ENCODE measurements around the gene FARP1.

DNA sequence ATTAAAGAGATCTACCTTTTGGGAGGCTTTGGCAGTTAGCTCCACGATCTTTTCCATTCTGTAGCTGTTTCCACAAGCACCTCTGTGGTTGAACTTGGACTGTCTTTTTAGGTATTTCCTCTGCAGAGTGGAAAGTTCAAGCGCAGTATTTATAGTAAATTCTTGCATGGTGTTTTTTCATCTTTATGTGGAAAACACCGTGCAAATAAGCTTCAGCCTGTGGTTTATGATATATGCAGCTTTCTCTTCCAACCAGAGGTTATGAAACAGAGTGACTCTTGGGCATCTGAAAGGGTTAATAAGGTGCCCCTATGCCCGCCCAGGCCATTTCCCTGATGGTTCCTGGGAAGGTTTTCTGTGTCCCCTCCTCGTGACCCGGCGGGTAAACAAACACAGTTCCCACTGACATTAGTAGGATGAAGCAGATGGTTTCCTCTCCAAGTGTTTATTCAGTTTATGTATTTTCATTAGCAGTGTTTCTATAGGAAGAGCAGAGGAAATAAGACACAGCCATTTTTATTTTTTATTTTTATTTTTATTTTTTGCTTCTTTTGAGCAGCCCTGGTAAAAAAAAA is 73.9 kb downstream of the FARP1 start:
- TF ChIP-seq RELA (CRISPR knock-in tag; IDR thresholded peaks at IDR 0.05; ENCODE audit: borderline replicate concordance) (no peak), HMGA2 (CRISPR knock-in tag; IDR thresholded peaks at IDR 0.05) (no peak), ETV6 (CRISPR knock-in tag; IDR thresholded peaks at IDR 0.05) (no peak), ESRRA (CRISPR knock-in tag; IDR thresholded peaks at IDR 0.05; ENCODE audit: borderline replicate concordance) (no peak), EMX1 (CRISPR knock-in tag; IDR thresholded peaks at IDR 0.05) (no peak), CREB1 (CRISPR knock-in tag; IDR thresholded peaks at IDR 0.05) (no peak), ZNF138 (CRISPR knock-in tag; conservative IDR thresholded peaks at IDR 0.05) (no peak), TCF7 (CRISPR knock-in tag; IDR thresholded peaks at IDR 0.05; ENCODE audit: low read depth) (no peak), ZNF671 (CRISPR knock-in tag; IDR thresholded peaks at IDR 0.05) (no peak), ZNF423 (CRISPR knock-in tag; IDR thresholded peaks at IDR 0.05) (no peak), JUN (CRISPR knock-in tag; IDR thresholded peaks at IDR 0.05) (no peak)
- TF ChIP-seq, protein P1, sequence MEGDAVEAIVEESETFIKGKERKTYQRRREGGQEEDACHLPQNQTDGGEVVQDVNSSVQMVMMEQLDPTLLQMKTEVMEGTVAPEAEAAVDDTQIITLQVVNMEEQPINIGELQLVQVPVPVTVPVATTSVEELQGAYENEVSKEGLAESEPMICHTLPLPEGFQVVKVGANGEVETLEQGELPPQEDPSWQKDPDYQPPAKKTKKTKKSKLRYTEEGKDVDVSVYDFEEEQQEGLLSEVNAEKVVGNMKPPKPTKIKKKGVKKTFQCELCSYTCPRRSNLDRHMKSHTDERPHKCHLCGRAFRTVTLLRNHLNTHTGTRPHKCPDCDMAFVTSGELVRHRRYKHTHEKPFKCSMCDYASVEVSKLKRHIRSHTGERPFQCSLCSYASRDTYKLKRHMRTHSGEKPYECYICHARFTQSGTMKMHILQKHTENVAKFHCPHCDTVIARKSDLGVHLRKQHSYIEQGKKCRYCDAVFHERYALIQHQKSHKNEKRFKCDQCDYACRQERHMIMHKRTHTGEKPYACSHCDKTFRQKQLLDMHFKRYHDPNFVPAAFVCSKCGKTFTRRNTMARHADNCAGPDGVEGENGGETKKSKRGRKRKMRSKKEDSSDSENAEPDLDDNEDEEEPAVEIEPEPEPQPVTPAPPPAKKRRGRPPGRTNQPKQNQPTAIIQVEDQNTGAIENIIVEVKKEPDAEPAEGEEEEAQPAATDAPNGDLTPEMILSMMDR (IDR thresholded peaks at IDR 0.05), result no peak
- TF ChIP-seq, protein P2, sequence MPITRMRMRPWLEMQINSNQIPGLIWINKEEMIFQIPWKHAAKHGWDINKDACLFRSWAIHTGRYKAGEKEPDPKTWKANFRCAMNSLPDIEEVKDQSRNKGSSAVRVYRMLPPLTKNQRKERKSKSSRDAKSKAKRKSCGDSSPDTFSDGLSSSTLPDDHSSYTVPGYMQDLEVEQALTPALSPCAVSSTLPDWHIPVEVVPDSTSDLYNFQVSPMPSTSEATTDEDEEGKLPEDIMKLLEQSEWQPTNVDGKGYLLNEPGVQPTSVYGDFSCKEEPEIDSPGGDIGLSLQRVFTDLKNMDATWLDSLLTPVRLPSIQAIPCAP (CRISPR knock-in tag; IDR thresholded peaks at IDR 0.05), result no peak

Measured in WTC11 (cell line).